Measurements from ENCODE around the gene MTCL1.

Gene MTCL1

GRCh38 chr18:8810157-8810556 lies 104.8 kb downstream of the MTCL1 start:
- H3K9ac ChIP-seq (ENCODE audit: low read length), result no peak overlapping the region
- peaks cover 13% of the 10 kb centered on the region for H3K36me3 ChIP-seq (ENCODE audit: control insufficient read depth, insufficient read depth, low read length, severe bottlenecking)
- no peaks in the 10 kb centered on the region for H3K9me3 ChIP-seq (ENCODE audit: control insufficient read depth, low read length)
- no peak for DNase-seq (ENCODE audit: low read depth)
- no peaks in the 10 kb centered on the region for H3K27me3 ChIP-seq (replicated peaks; ENCODE audit: control insufficient read depth, insufficient read depth, low read length)
- H3K4me1 ChIP-seq (ENCODE audit: control insufficient read depth, insufficient read depth, low read length), result peaks cover 22% of the 10 kb centered on the region
- no peak overlapping the region for H3K4me3 ChIP-seq (ENCODE audit: low read length)

DNA sequence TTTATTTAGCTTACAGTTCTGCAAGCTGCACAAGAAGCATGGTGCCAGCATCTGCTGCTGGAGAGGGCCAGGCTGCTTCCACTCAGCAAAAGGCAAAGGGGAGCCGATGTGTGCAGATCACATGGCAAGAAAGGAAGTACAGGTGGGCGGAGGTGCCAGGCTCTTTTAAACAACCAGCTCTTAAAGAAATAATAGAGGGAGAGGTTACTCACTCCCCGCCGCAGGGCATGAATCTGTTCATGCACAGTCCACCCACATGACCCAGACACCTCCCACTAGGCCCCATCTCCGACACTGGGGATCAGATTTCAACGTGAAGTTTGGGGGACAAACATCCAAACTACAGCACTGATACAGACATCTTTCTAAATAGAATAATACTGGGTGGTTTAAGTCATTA lies 105.8 kb downstream of the MTCL1 start:
- Histone ChIP-seq H3K36me3 (ENCODE audit: control insufficient read depth, insufficient read depth, low read length, severe bottlenecking) (peaks cover 13% of the 10 kb centered on the region), H3K4me1 (ENCODE audit: control insufficient read depth, insufficient read depth, low read length) (peaks cover 22% of the 10 kb centered on the region), H3K9me3 (ENCODE audit: control insufficient read depth, low read length) (no peaks in the 10 kb centered on the region), H3K4me3 (ENCODE audit: low read length) (no peak overlapping the region), H3K27me3 (replicated peaks; ENCODE audit: control insufficient read depth, insufficient read depth, low read length) (no peaks in the 10 kb centered on the region), H3K9ac (ENCODE audit: low read length) (no peak overlapping the region)
- no peak for DNase-seq (ENCODE audit: low read depth)

GRCh38 chr18:8812631-8813030 lies 107.3 kb downstream of the MTCL1 start:
- Histone ChIP-seq H3K4me1 (ENCODE audit: control insufficient read depth, insufficient read depth, low read length) (peaks cover 30% of the 10 kb centered on the region), H3K4me3 (ENCODE audit: low read length) (no peak overlapping the region), H3K27me3 (replicated peaks; ENCODE audit: control insufficient read depth, insufficient read depth, low read length) (no peaks in the 10 kb centered on the region), H3K9me3 (ENCODE audit: control insufficient read depth, low read length) (no peaks in the 10 kb centered on the region), H3K36me3 (ENCODE audit: control insufficient read depth, insufficient read depth, low read length, severe bottlenecking) (peaks cover 3% of the 10 kb centered on the region), H3K9ac (ENCODE audit: low read length) (no peak overlapping the region)
- DNase-seq (ENCODE audit: low read depth), result peak; percentile 70

DNA sequence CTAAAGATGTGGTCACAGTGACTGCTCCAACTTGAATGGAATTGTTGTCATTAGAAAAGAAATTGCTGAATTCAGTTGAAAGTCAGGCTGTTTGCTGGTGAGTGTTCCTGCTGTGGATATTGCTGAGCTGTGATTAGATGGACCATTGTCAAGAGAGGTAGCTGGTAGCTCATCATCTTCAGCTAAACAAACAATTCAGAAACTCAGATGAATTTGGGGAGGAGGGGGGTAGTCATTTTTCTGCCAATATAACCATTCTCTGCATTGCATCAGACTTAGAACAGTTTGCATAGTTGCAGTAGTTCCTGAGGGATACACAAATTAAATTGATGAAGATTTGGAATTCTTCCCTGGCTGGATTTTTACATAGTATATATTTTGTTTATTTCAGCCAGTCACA lies 108.3 kb downstream of the MTCL1 start:
- H3K4me3 ChIP-seq (ENCODE audit: low read length), result no peak overlapping the region
- no peaks in the 10 kb centered on the region for H3K36me3 ChIP-seq (ENCODE audit: control insufficient read depth, insufficient read depth, low read length, severe bottlenecking)
- peak; percentile 73 for DNase-seq (ENCODE audit: low read depth)
- H3K9ac ChIP-seq (ENCODE audit: low read length), result no peak overlapping the region
- H3K9me3 ChIP-seq (ENCODE audit: control insufficient read depth, low read length), result no peaks in the 10 kb centered on the region
- H3K27me3 ChIP-seq (replicated peaks; ENCODE audit: control insufficient read depth, insufficient read depth, low read length), result no peaks in the 10 kb centered on the region
- peaks cover 30% of the 10 kb centered on the region for H3K4me1 ChIP-seq (ENCODE audit: control insufficient read depth, insufficient read depth, low read length)

- H3K4me3 ChIP-seq (ENCODE audit: low read length), result peak overlapping the region; percentile 9
- no peaks in the 10 kb centered on the region for H3K27me3 ChIP-seq (replicated peaks; ENCODE audit: control insufficient read depth, insufficient read depth, low read length)
- DNase-seq (ENCODE audit: low read depth), result peak; percentile 36
- H3K36me3 ChIP-seq (ENCODE audit: control insufficient read depth, insufficient read depth, low read length, severe bottlenecking), result peaks cover 5% of the 10 kb centered on the region
- no peak overlapping the region for H3K9ac ChIP-seq (ENCODE audit: low read length)
- H3K4me1 ChIP-seq (ENCODE audit: control insufficient read depth, insufficient read depth, low read length), result peaks cover 30% of the 10 kb centered on the region
- H3K9me3 ChIP-seq (ENCODE audit: control insufficient read depth, low read length), result no peaks in the 10 kb centered on the region
Measured at GRCh38 chr18:8814206-8814605, 108.8 kb downstream of the MTCL1 start.

DNA sequence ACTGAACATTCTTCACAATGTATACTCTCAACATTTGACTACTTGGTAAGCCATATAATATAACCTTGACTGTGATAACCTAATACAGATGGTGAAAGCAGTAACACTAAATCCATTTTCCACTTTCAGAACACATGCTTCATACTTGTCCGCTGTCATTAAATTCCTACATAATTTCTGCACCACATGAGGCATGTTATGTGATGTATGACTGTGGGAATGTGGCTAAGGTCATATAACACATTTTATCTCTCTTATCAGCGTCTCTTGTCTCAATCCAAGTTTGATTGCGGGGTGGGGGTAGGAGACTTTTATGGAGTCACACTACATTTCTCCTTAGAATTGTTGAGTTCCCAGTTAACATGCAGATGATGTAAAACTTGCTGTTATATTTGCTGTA lies 110.9 kb downstream of the MTCL1 start:
- no peak overlapping the region for H3K4me3 ChIP-seq (ENCODE audit: low read length)
- no peak overlapping the region for H3K9ac ChIP-seq (ENCODE audit: low read length)
- DNase-seq (ENCODE audit: low read depth), result no peak
- no peaks in the 10 kb centered on the region for H3K27me3 ChIP-seq (replicated peaks; ENCODE audit: control insufficient read depth, insufficient read depth, low read length)
- no peaks in the 10 kb centered on the region for H3K9me3 ChIP-seq (ENCODE audit: control insufficient read depth, low read length)
- H3K4me1 ChIP-seq (ENCODE audit: control insufficient read depth, insufficient read depth, low read length), result peaks cover 30% of the 10 kb centered on the region
- peaks cover 22% of the 10 kb centered on the region for H3K36me3 ChIP-seq (ENCODE audit: control insufficient read depth, insufficient read depth, low read length, severe bottlenecking)

- Histone ChIP-seq H3K9me3 (ENCODE audit: control insufficient read depth, low read length) (no peaks in the 10 kb centered on the region), H3K9ac (ENCODE audit: low read length) (no peak overlapping the region), H3K27me3 (replicated peaks; ENCODE audit: control insufficient read depth, insufficient read depth, low read length) (no peaks in the 10 kb centered on the region), H3K36me3 (ENCODE audit: control insufficient read depth, insufficient read depth, low read length, severe bottlenecking) (peaks cover 28% of the 10 kb centered on the region), H3K4me1 (ENCODE audit: control insufficient read depth, insufficient read depth, low read length) (peaks cover 30% of the 10 kb centered on the region), H3K4me3 (ENCODE audit: low read length) (no peak overlapping the region)
- peak; percentile 81 for DNase-seq (ENCODE audit: low read depth)
Measured at GRCh38 chr18:8816816-8817215, 111.5 kb downstream of the MTCL1 start.

GRCh38 chr18:8818982-8819381 lies 113.6 kb downstream of the MTCL1 start:
- Histone ChIP-seq H3K4me3 (ENCODE audit: low read length) (no peak overlapping the region), H3K36me3 (ENCODE audit: control insufficient read depth, insufficient read depth, low read length, severe bottlenecking) (peaks cover 31% of the 10 kb centered on the region), H3K9ac (ENCODE audit: low read length) (no peak overlapping the region), H3K4me1 (ENCODE audit: control insufficient read depth, insufficient read depth, low read length) (peaks cover 14% of the 10 kb centered on the region), H3K27me3 (replicated peaks; ENCODE audit: control insufficient read depth, insufficient read depth, low read length) (no peaks in the 10 kb centered on the region), H3K9me3 (ENCODE audit: control insufficient read depth, low read length) (no peaks in the 10 kb centered on the region)
- DNase-seq (ENCODE audit: low read depth), result no peak

DNA sequence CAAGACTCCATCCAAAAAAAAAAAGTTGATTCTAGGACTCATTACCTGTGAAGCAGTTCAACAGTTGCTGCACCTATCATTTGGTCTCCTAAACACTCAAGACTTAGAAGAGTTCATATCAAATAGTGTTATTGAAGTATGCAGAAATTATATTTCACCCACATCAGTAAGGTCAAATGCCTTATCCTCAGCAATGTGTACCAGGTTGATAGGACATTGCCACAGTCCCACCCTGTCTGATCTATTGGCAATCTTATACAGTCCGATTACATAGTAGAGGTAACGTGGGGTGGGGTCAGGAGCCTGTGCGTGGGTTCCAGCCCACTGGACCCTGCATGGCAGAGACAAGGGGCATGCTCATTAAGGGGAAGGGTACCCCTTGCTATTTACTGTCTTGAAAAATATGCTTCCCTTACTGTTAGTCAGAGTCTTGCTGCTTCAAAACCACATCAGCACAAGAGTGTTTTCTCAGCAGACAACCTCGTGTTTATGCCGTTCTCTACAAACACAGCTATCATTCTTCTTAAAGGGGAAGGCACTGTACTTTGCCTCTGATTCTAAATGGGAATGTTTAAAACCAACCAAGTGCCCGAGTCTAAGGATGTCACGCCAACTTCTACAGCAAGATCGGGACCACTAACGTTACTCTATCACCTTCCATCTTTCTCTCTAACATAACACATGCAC lies 115.2 kb downstream of the MTCL1 start:
- Histone ChIP-seq H3K9me3 (ENCODE audit: control insufficient read depth, low read length) (no peaks in the 10 kb centered on the region), H3K36me3 (ENCODE audit: control insufficient read depth, insufficient read depth, low read length, severe bottlenecking) (peaks cover 39% of the 10 kb centered on the region), H3K9ac (ENCODE audit: low read length) (no peak overlapping the region)

DNA sequence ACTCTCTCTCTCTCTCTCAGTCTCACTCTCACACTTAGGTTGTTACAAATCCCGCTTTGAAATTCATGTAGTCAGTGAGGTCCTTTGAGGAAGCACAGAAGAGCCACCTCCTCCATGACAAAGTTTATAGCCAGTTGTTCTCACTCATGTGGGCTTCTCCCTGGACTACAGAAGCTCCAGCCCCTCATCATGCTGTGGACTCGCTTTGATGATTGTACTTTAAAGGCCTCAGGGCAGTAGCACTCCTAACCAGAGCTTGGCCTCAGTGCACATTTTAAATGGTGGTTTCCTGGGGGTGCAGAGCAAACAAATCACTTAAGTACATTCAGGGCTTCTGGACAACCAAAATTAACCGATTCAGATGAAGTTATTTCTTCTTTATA lies 115.7 kb downstream of the MTCL1 start:
- DNase-seq (ENCODE audit: low read depth), result no peak
- no peak overlapping the region for H3K4me3 ChIP-seq (ENCODE audit: low read length)
- peaks cover 39% of the 10 kb centered on the region for H3K36me3 ChIP-seq (ENCODE audit: control insufficient read depth, insufficient read depth, low read length, severe bottlenecking)
- H3K9me3 ChIP-seq (ENCODE audit: control insufficient read depth, low read length), result no peaks in the 10 kb centered on the region
- H3K4me1 ChIP-seq (ENCODE audit: control insufficient read depth, insufficient read depth, low read length), result peaks cover 8% of the 10 kb centered on the region
- H3K9ac ChIP-seq (ENCODE audit: low read length), result no peak overlapping the region
- H3K27me3 ChIP-seq (replicated peaks; ENCODE audit: control insufficient read depth, insufficient read depth, low read length), result no peaks in the 10 kb centered on the region

More for the DNA sequence above, 115.2 kb downstream of the MTCL1 start:
- no peak overlapping the region for H3K4me3 ChIP-seq (ENCODE audit: low read length)
- DNase-seq (ENCODE audit: low read depth), result no peak
- peaks cover 8% of the 10 kb centered on the region for H3K4me1 ChIP-seq (ENCODE audit: control insufficient read depth, insufficient read depth, low read length)
- no peaks in the 10 kb centered on the region for H3K27me3 ChIP-seq (replicated peaks; ENCODE audit: control insufficient read depth, insufficient read depth, low read length)

- Histone ChIP-seq H3K36me3 (ENCODE audit: control insufficient read depth, insufficient read depth, low read length, severe bottlenecking) (peaks cover 42% of the 10 kb centered on the region), H3K9me3 (ENCODE audit: control insufficient read depth, low read length) (no peaks in the 10 kb centered on the region), H3K27me3 (replicated peaks; ENCODE audit: control insufficient read depth, insufficient read depth, low read length) (no peaks in the 10 kb centered on the region), H3K4me3 (ENCODE audit: low read length) (no peak overlapping the region), H3K9ac (ENCODE audit: low read length) (no peak overlapping the region), H3K4me1 (ENCODE audit: control insufficient read depth, insufficient read depth, low read length) (peaks cover 5% of the 10 kb centered on the region)
- no peak for DNase-seq (ENCODE audit: low read depth)
Measured at GRCh38 chr18:8821531-8821930, 116.2 kb downstream of the MTCL1 start.

DNA sequence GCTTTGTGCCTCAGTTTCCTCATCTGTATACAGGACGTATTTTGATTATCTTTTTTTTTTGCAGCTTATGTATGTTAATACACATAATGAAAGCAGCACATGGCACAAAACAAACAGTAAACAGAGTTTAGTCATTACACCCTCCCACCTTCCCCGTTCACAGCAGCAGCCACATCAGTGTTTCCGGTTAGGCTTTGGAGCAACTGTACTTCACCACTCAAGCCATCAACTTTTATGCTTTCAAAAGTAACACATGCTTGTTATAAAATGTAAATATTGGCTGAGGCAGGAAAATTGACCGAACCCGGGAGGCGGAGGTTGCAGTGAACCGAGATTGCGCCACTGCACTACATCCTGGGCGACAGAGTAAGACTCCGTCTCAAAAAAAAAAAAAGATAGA lies 117.3 kb downstream of the MTCL1 start:
- no peak for DNase-seq (ENCODE audit: low read depth)
- Histone ChIP-seq H3K4me1 (ENCODE audit: control insufficient read depth, insufficient read depth, low read length) (no peaks in the 10 kb centered on the region), H3K9me3 (ENCODE audit: control insufficient read depth, low read length) (no peaks in the 10 kb centered on the region), H3K36me3 (ENCODE audit: control insufficient read depth, insufficient read depth, low read length, severe bottlenecking) (peaks cover 50% of the 10 kb centered on the region), H3K4me3 (ENCODE audit: low read length) (no peak overlapping the region), H3K27me3 (replicated peaks; ENCODE audit: control insufficient read depth, insufficient read depth, low read length) (no peaks in the 10 kb centered on the region), H3K9ac (ENCODE audit: low read length) (no peak overlapping the region)
